ENCODE results near the gene NECTIN3. TPM values are rescaled to one million over a fixed set of nuclear protein-coding genes. Genes with fewer than 3 reads are reported as not detected.

The NECTIN3 gene
- total RNA-seq, 2 experiments from 2014 or later = 10.5 to 11.3 TPM

DNA sequence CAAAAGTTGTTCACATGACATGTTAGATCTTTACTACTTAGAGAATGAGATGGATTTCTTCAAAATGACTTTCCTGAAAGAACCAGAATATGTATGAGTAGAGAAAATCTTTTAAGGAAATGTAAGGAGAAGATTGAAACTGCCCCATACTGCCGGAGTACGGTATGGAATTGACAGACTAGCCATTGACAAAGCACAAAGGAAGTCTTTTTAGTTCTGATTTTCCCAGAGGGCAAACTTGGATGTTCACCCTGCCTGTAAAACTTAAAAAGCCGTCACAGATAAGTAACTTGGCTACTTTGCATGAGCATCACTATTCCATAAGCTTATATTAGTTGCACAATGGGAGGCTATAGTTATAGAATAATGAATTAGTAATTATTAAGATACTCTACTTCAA, 93.8 kb downstream of the NECTIN3 start:
- Mint-ChIP-seq H3K27ac (no peak overlapping the region), H3K27me3 (no peaks in the 10 kb centered on the region), H3K36me3 (no peaks in the 10 kb centered on the region), H3K4me3 (no peak overlapping the region), H3K4me1 (ENCODE audit: low read depth) (no peaks in the 10 kb centered on the region), H3K9me3 (no peaks in the 10 kb centered on the region)
- POLR2A ChIA-PET = no interaction called here
- no peak for DNase-seq
- intact Hi-C loops (cut with micrococcal nuclease) = no loop called here
- CTCF ChIA-PET = no interaction called here

DNA sequence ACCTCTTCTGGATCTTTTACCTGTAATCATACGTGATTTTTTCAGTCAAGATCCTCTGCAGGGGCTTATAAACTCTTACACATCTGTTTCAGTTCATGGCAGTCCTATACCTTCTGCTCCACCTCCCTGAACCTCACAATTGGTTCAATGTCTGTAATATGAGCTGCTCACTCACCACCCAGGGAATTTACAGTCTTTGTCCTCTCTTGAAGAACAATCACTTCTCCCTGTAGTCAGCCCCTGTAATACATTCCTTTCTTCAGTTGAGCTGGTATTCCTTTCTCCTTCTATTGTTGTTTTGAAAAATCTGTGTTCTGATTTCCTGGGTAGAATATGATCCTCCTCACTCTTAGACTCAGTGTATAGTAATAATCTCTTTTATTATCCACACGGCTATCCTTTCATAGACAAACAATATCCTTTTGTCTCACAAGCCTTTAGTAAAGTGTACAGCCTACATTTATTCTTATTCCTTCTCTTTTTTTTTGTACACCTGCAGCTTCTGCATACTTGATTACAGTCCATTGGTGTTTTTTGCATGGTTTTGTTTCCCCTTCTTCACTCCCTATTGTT, 101.8 kb downstream of the NECTIN3 start:
- H3K4me1 Mint-ChIP-seq (ENCODE audit: low read depth) = no peaks in the 10 kb centered on the region
- no peaks in the 10 kb centered on the region for H3K27me3 Mint-ChIP-seq
- intact Hi-C loops (cut with micrococcal nuclease) = no loop called here
- peaks cover 5% of the 10 kb centered on the region for H3K9me3 Mint-ChIP-seq
- DNase-seq = no peak
- H3K36me3 Mint-ChIP-seq = peaks cover 2% of the 10 kb centered on the region
- ChIA-PET POLR2A (no interaction called here), CTCF (interaction anchor here (0.6 kb wide), 1 partner anchor 28 kb away, joined by 3 read pairs; no protein-coding TSS in a partner anchor)
- H3K4me3 Mint-ChIP-seq = no peak overlapping the region
- H3K27ac Mint-ChIP-seq = no peak overlapping the region

DNA sequence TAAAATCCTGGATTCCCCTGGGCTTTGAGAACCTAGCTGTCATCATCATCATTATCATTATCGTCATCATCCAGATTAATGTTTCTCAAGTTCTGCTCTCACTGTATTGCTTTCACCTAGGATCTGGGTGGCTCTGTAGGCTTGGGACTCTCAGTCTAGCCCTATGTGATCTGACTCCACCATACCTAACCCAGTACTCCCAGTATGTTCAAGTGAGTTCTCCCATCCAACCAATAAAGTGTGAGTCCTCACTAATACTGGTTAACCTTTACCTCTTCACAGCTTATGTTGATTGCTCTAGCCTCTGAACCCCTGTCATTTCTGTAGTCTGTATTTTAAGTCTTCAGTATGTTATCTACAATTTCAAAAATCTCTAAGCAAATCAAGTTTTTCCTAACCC, 102.3 kb downstream of the NECTIN3 start:
- no peaks in the 10 kb centered on the region for H3K27me3 Mint-ChIP-seq
- ChIA-PET CTCF (no interaction called here), POLR2A (no interaction called here)
- peaks cover 5% of the 10 kb centered on the region for H3K9me3 Mint-ChIP-seq
- no peaks in the 10 kb centered on the region for H3K4me1 Mint-ChIP-seq (ENCODE audit: low read depth)
- peaks cover 2% of the 10 kb centered on the region for H3K36me3 Mint-ChIP-seq
- intact Hi-C loops (cut with micrococcal nuclease) = no loop called here
- no peak overlapping the region for H3K27ac Mint-ChIP-seq
- no peak for DNase-seq
- no peak overlapping the region for H3K4me3 Mint-ChIP-seq

- Mint-ChIP-seq H3K9me3 (no peaks in the 10 kb centered on the region), H3K36me3 (peaks cover 5% of the 10 kb centered on the region), H3K4me1 (ENCODE audit: low read depth) (no peaks in the 10 kb centered on the region), H3K27me3 (no peaks in the 10 kb centered on the region), H3K27ac (no peak overlapping the region), H3K4me3 (no peak overlapping the region)
- intact Hi-C loops (cut with micrococcal nuclease) = no loop called here
- POLR2A ChIA-PET = no interaction called here
- CTCF ChIA-PET = no interaction called here
- DNase-seq = no peak
Measured at GRCh38 chr3:111190518-111190917, 118.9 kb downstream of the NECTIN3 start.

DNA sequence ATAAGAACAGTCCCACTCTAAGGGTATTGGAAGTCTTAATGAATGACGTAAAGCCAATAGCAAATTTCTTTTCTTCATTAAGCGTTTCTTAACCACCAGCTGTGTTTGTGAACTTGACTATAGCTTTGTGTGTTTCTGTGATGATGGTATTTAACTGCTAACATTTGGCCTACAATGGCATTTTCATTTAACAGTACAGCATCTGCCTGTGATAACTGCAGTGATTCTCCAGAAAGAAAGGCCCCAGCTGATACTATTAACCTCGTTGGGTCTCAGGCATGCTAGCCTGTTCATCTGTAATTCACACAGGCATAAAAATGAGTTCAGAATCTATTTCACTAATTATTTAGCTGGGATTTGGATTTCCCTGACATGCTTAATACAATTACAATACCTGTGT, 121.9 kb downstream of the NECTIN3 start:
- H3K9me3 Mint-ChIP-seq = no peaks in the 10 kb centered on the region
- intact Hi-C loops (cut with micrococcal nuclease) = no loop called here
- H3K4me3 Mint-ChIP-seq = no peak overlapping the region
- POLR2A ChIA-PET = no interaction called here
- CTCF ChIA-PET = no interaction called here
- no peaks in the 10 kb centered on the region for H3K27me3 Mint-ChIP-seq
- no peak overlapping the region for H3K27ac Mint-ChIP-seq
- H3K36me3 Mint-ChIP-seq = peaks cover 5% of the 10 kb centered on the region
- peaks cover 2% of the 10 kb centered on the region for H3K4me1 Mint-ChIP-seq (ENCODE audit: low read depth)
- DNase-seq = no peak

- Mint-ChIP-seq H3K27ac (no peak overlapping the region), H3K9me3 (no peaks in the 10 kb centered on the region), H3K4me1 (ENCODE audit: low read depth) (peaks cover 2% of the 10 kb centered on the region), H3K27me3 (no peaks in the 10 kb centered on the region), H3K4me3 (no peak overlapping the region), H3K36me3 (peaks cover 4% of the 10 kb centered on the region)
- DNase-seq = no peak
- intact Hi-C loops (cut with micrococcal nuclease) = no loop called here
- POLR2A ChIA-PET = no interaction called here
- CTCF ChIA-PET = no interaction called here
Measured at GRCh38 chr3:111194048-111194447, 122.4 kb downstream of the NECTIN3 start.

GRCh38 chr3:111197485-111197884, 125.9 kb downstream of the NECTIN3 start:
- intact Hi-C loops (cut with micrococcal nuclease) = no loop called here
- Mint-ChIP-seq H3K9me3 (no peaks in the 10 kb centered on the region), H3K4me1 (ENCODE audit: low read depth) (peaks cover 2% of the 10 kb centered on the region), H3K36me3 (peaks cover 3% of the 10 kb centered on the region), H3K27me3 (no peaks in the 10 kb centered on the region), H3K4me3 (no peak overlapping the region), H3K27ac (no peak overlapping the region)
- ChIA-PET CTCF (no interaction called here), POLR2A (no interaction called here)
- no peak for DNase-seq

DNA sequence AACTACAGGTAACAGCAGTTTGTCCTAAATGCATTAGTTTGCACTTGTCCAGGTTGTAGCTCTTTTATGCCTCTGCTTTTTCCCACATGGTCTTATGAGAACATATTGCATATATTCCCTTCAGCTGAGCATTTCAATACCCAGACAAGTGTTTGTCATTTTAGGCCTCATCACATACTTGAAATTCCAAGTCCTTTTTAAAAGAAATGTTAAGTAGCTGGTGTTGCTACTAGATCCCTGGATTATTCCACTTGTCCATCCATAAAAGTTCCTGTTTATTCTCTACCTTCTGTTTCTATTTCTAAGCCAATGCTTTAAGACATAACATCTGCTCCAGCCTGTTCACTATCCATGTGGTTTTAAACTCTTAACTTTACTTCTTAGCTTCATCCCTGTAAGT, 128.4 kb downstream of the NECTIN3 start:
- ChIA-PET CTCF (no interaction called here), POLR2A (no interaction called here)
- no peaks in the 10 kb centered on the region for H3K9me3 Mint-ChIP-seq
- H3K27ac Mint-ChIP-seq = no peak overlapping the region
- intact Hi-C loops (cut with micrococcal nuclease) = no loop called here
- no peaks in the 10 kb centered on the region for H3K36me3 Mint-ChIP-seq
- peaks cover 2% of the 10 kb centered on the region for H3K4me1 Mint-ChIP-seq (ENCODE audit: low read depth)
- no peak overlapping the region for H3K4me3 Mint-ChIP-seq
- no peak for DNase-seq
- no peaks in the 10 kb centered on the region for H3K27me3 Mint-ChIP-seq

GRCh38 chr3:111210003-111210711, 138.5 kb downstream of the NECTIN3 start:
- no peak for DNase-seq
- Mint-ChIP-seq H3K27me3 (no peaks in the 10 kb centered on the region), H3K27ac (no peak overlapping the region), H3K4me1 (ENCODE audit: low read depth) (no peaks in the 10 kb centered on the region), H3K4me3 (no peak overlapping the region), H3K9me3 (no peaks in the 10 kb centered on the region), H3K36me3 (no peaks in the 10 kb centered on the region)
- intact Hi-C loops (cut with micrococcal nuclease) = no loop called here
- ChIA-PET CTCF (no interaction called here), POLR2A (no interaction called here)

DNA sequence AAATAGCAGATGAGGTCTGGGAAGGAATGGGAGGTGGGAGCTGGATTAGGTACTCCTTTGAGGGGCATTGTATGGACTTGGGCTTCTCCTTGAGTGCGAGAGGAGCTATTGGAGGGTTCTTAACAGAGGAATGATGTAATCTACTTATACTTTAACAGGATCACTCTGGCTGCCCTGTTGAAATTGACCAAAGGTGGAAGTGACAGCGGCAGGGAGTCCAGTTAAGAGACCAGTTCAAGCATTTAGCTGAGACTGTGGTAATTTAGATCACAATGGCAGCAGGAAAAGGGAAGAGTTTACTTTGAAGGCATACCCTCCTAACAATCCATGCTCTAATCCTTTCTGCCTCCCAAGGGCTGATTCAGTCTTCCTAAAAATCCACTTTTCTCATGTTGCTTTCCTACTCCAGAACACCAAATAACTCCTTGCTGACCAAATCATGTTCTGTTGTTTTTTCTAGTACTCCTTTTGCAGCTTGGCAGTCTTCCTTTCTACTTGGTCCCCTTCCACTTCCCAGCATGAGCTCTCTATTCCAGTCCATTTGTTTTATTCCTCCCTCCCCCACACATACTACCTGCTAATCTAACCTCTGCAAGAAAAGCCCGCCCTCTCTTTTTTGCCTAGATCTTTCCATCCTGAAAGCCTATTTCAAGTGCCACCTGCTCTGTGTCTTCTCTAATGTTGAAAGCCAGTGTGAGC, 139.4 kb downstream of the NECTIN3 start:
- no peaks in the 10 kb centered on the region for H3K9me3 Mint-ChIP-seq
- POLR2A ChIA-PET = no interaction called here
- CTCF ChIA-PET = no interaction called here
- H3K4me3 Mint-ChIP-seq = no peak overlapping the region
- intact Hi-C loops (cut with micrococcal nuclease) = no loop called here
- DNase-seq = no peak
- no peaks in the 10 kb centered on the region for H3K36me3 Mint-ChIP-seq
- no peaks in the 10 kb centered on the region for H3K27me3 Mint-ChIP-seq
- H3K27ac Mint-ChIP-seq = no peak overlapping the region
- no peaks in the 10 kb centered on the region for H3K4me1 Mint-ChIP-seq (ENCODE audit: low read depth)

DNA sequence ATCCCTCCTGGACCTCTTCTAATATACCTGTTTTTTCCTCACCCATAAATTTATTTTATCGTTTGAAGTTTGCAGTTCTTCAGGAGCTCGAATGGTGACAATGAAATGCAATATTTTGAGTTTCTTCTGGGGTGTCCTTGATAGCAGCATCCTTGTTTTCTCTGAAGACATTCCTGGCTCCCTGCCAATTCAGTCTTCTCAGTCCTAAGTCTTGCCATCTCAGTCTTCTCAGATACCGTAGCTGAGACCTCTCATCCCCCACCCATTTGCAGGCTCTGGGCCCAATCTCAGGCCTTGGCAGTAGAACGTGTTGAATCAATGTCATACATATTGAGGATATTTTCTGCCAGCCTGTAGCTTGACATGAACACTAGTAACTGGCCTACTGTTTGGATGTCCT, 140.9 kb downstream of the NECTIN3 start:
- H3K27ac Mint-ChIP-seq = no peak overlapping the region

DNA sequence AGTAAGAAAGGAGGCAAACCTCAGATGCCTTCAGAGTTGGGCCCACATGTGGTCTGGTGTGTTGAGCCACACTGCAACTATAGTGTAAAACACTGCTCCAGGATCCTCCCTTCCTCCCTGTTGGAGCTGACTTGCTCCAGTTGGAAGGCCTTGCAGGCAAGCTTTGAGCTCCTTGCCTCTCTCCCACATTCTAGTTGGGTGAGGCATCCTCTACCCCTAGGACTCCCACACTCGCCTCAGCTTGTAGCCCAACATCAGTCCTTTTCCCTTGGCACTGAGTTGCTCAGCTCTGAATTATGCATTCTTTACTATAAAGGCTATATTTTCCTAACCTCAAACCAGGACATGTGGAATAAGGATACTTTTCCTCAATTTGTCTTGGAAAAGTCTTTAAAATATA, 143.9 kb downstream of the NECTIN3 start:
- no peak overlapping the region for H3K4me3 Mint-ChIP-seq
- ChIA-PET POLR2A (no interaction called here), CTCF (no interaction called here)
- H3K27ac Mint-ChIP-seq = no peak overlapping the region
- no peaks in the 10 kb centered on the region for H3K36me3 Mint-ChIP-seq
- no peaks in the 10 kb centered on the region for H3K4me1 Mint-ChIP-seq (ENCODE audit: low read depth)
- no peak for DNase-seq
- H3K9me3 Mint-ChIP-seq = no peaks in the 10 kb centered on the region
- no peaks in the 10 kb centered on the region for H3K27me3 Mint-ChIP-seq
- intact Hi-C loops (cut with micrococcal nuclease) = no loop called here

More for the DNA sequence above, 140.9 kb downstream of the NECTIN3 start:
- POLR2A ChIA-PET = no interaction called here
- H3K36me3 Mint-ChIP-seq = no peaks in the 10 kb centered on the region
- H3K4me1 Mint-ChIP-seq (ENCODE audit: low read depth) = no peaks in the 10 kb centered on the region
- no peak overlapping the region for H3K4me3 Mint-ChIP-seq
- intact Hi-C loops (cut with micrococcal nuclease) = no loop called here
- CTCF ChIA-PET = interaction anchor here (1.1 kb wide), 1 partner anchor 8 kb away, joined by 5 read pairs; no protein-coding TSS in a partner anchor
- DNase-seq = no peak
- no peaks in the 10 kb centered on the region for H3K9me3 Mint-ChIP-seq
- no peaks in the 10 kb centered on the region for H3K27me3 Mint-ChIP-seq

DNA sequence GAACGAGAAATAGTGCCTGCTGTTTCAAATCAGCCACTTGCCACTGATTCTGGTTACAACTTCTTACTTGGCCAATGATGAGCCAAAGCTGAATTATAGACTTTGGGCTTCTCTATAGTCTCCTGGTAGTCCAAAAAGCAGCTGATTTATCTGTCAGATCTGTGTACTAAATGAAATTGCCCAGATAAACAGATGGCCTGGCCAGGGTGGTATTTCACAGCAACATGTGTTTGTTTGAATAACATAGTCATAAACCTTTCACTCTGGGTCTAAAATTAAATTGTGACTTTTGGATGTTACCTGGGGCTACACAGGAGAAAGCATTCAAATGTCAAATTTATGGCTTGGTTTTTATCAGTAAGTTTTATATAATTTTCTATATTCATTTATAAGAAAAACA, 147.0 kb downstream of the NECTIN3 start:
- H3K4me1 Mint-ChIP-seq (ENCODE audit: low read depth) = no peaks in the 10 kb centered on the region
- H3K4me3 Mint-ChIP-seq = no peak overlapping the region
- H3K27ac Mint-ChIP-seq = no peak overlapping the region
- H3K9me3 Mint-ChIP-seq = no peaks in the 10 kb centered on the region
- intact Hi-C loops (cut with micrococcal nuclease) = no loop called here
- no peak for DNase-seq
- ChIA-PET POLR2A (no interaction called here), CTCF (no interaction called here)
- no peaks in the 10 kb centered on the region for H3K27me3 Mint-ChIP-seq
- H3K36me3 Mint-ChIP-seq = no peaks in the 10 kb centered on the region

Measured in activated CD4-positive, alpha-beta memory T cell treated with anti-CD3 and anti-CD28 coated beads for 36 hours (primary cell).